SKM-1 treated with dmso at 0.1 percent for 144 hours (cell line): ENCODE results near the gene LOXL4.
A peak's percentile ranks its signal among the peaks of the same experiment; 100 is the strongest.

Experiments used
- DNase-seq: peaks from one replicate; lab custom pipeline; 2025; ENCODE audit not compliant: unreplicated experiment; lab: John Stamatoyannopoulos, UW

The LOXL4 gene

DNA sequence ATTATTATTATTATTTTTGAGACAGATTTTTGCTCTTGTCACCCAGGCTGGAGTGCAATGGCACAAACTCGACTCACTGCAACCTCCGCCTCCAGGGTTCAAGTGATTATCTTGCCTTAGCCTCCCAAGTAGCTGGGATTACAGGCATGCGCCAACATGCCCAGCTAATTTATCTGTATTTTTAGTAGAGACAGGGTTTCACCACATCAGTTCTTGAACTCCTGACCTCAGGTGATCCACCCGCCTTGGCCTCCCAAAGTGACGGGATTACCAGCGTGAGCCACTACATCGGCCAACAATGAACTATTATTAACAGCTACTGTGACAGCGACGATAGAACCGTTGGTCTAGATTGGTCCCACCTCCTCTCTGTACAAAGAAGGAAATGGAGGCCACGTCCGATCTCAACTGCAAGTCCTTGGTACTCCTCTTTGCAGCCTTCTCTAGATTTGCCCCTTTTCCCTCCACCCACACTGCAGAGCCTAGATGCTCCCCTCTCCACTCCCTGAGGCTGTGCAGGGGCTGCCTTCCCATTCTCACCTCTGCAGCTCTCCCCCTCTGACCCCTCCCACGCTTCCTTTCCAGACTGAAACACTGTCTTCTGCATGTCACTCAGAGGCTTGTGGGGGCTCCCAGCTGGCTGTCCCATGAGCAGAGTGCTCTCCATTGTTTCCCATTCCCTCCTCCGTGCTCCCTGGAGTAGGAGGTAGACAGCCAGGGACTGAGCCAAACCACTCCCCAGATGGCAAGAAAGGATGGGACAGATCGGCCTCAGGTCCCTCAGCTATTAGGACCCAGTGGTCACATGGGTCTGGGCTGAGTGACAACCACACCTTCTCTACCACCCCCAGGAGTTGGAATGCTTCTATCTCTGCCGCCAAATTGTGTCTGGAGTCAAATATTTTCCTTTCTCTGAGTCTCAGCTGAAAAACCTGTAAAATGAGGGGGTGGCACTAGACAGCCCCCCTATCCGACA, 2.3 kb downstream of the LOXL4 start:
- DNase-seq, result peak; percentile 34

DNA sequence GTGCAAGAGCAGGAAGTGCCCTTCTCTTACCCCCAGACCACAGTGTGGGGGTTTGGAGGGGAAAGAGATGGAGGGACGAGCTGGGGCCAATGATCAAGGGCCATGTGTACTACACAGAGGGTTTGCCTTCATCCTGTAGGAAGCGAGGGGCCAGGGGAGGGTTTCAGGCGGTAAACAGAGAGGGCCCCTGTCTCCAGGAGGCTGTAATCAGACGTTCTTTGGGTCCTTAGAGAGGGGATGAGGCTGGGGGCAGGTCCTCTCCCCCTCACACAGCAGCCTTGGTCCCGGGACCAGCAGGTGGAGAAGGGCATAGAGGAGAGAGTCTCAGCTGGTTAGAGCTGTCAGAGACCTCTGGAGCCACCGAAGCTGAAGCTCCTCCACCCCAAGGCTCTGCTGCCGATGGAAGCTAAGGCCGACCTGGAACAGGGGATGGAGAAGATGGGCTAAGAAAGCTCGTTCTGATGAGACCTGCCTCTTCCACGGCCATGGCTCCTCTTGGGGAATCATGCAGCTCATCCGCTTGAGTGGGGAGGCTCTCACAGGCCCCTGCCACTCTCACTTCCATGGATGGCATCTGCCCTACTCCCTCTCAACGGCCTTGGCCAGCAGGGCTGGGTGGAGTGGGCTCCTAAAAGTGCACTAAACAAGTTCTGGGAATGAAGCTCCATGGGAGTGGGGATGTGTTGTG, 3.5 kb downstream of the LOXL4 start:
- DNase-seq, result peak; percentile 88

DNA sequence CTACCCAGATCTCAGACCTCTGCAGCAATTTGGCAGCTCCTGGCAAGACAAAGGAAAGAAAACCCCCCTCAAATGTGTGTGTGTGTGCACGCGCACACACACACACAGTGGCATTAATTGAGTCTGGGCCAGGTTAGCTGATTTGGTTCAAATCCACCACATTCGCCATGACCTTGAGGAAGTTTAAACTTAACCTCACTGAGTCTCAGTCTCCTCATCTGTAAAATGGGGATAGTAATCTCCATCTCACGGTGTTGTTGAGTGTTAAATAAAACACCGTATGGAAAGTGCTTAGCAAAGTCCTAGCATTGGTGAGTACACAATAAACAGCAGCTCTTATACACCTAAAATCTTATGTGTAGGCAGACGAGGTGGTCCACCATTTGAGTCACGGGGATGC, 4.9 kb downstream of the LOXL4 start:
- DNase-seq, result no peak

DNA sequence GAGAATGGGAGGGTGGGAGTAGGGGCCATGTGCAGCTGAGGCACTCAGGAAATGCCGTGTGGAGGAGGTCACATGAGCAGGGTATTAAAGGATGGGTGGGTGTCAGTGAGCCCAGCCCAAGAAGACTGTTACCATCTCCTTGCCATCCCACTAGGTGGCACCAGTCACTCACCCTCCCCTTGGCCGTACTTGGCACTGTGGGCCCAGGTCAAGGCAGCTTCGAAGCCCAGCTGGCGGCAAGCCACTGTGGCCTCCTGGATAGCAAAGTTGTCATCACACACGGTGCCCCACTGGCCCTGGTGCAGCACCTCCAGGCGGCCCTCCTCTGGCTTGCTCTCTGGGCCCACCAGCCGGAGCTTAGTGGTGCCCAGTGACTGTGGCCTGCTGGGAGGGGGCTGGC, 5.4 kb downstream of the LOXL4 start:
- peak; percentile 39 for DNase-seq

- peak; percentile 73 for DNase-seq
Observed at GRCh38 chr10:98261436-98262277, 6.3 kb downstream of the LOXL4 start.

- no peak for DNase-seq
Observed at GRCh38 chr10:98260752-98261151, 7.2 kb downstream of the LOXL4 start.

DNA sequence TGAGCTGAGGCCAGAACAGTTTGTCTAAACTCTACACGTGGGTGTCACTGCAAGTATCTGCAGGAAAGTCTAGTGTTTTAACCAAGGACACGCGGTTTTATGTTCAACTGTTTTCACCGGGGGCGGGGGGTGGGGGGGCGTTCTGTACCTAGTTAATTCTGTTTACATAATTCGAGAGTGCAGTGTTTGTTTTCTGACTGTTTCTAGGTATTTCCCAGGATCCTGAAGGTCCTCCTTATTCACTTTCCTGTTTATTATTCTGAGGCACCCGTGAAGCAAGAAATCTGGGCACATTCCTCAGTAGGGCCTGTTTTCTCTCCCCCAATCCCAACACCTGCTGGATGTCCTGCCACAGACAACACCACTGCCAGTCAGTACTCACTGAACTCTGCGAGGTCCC, 7.6 kb downstream of the LOXL4 start:
- DNase-seq, result no peak

GRCh38 chr10:98259606-98260315, 8.2 kb downstream of the LOXL4 start:
- peak; percentile 64 for DNase-seq

GRCh38 chr10:98258683-98259454, 9.1 kb downstream of the LOXL4 start:
- no peak for DNase-seq

- no peak for DNase-seq
Observed at GRCh38 chr10:98257961-98258360, 10.0 kb downstream of the LOXL4 start.

DNA sequence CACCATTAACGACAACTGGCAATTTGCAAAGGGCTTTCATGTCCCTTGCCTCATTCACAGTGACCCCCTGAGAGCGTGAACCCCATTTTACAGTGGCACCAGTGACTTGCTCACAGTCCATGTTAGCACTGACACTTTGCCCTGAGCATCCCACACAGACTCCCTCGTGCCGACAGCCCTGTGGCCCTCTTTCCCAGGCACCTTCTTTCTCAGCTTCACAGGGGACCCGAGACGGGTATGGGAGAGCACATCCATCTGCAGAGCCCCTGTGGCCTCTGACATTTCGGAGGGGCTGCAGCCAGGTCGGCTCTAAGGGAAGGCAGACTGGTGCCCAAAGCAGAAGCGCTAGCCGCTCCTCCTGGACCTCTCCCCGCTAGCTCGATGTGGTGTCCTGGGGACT, 10.8 kb downstream of the LOXL4 start:
- no peak for DNase-seq

DNA sequence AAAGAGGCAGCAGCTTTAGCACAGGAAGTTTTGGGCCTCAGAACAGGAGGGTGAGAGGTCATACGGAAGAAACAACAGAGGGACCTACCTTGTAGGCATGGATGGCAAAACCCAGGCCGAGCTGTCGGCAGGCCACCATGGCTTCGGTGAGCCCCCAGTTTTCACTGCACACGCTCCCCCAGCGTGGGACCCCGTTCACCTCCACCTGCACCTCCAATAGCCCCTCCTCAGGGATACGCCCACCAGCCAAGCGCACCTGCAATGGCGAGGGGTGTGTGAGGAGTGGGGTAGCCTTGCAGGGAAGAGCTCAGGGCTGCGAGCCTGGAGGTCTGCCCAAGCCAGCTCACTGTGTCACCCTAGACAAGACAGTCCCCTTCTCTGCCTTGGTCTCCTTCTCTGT, 11.3 kb downstream of the LOXL4 start:
- DNase-seq, result no peak

- no peak for DNase-seq
Observed at GRCh38 chr10:98255146-98255877, 12.7 kb downstream of the LOXL4 start.

- DNase-seq, result no peak
Observed at GRCh38 chr10:98254234-98254974, 13.6 kb downstream of the LOXL4 start.

- DNase-seq, result no peak
Observed at GRCh38 chr10:98253499-98253898, 14.5 kb downstream of the LOXL4 start.

DNA sequence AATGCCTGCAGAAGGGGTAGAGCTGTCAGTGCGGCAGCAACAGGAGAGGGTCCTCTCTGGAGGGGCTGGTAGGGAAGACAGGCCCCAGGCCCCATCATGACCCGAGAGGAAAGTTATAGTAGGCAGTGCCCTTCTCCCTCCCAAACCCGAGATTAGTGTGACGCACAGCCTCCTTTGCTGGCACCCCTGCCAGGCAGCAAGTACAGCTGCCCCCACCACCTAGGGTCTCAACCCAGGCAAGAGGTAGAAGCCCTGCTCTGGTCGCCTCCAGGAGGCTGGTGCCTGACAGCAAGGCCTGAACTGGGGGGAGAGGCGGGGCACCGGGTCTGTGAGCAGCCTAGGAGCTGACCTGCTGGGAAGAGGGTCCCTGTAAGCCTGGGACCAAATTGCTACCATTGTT, 15.5 kb downstream of the LOXL4 start:
- no peak for DNase-seq

- DNase-seq, result no peak
Observed at GRCh38 chr10:98251399-98251798, 16.6 kb downstream of the LOXL4 start.

DNA sequence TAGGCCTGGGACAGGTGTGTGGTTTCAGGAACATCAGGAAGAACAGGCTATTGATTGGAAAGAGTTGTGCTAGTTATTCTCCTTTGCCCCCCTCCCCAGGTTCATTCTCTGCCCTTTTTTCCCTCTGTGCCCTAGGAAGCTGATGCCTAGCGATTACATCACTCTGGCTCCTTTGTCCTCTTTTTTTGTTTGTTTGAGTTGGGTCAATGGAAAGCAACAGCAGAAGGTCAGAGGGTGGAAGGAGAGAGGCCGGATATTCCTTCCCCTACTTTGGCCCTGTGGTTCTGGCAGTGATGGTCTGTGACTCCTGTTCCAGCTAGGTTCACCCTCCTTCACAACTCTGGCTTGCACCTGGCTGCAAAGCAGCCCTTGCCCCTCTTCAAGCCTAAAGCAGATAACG, 18.9 kb downstream of the LOXL4 start:
- no peak for DNase-seq

- DNase-seq, result no peak
Observed at GRCh38 chr10:98248018-98248417, 20.0 kb downstream of the LOXL4 start.
